K562 (cell line): Measurements from ENCODE around the gene E2F2. TPM values are rescaled to one million over a fixed set of nuclear protein-coding genes. Genes with fewer than 3 reads are reported as not detected.

Source experiments
- ATAC-seq: fragments of 200-7000 bp; cut with Tn5 transposase; 3 replicates; pipeline ENCODE4 v1.9.1; 2020; ENCODE audit warnings: moderate library complexity
- BruUV-seq: library from RNA; stranded (reverse); fragments of 400-500 nt; replicated peaks from 2 replicates; lab custom pipeline; 2021; lab: Mats Ljungman, UMichigan
- CTCF ChIA-PET: fragments of 300-600 bp; formaldehyde crosslinking; extraction: SDS; loops from one replicate; lab custom pipeline; 2021; ENCODE audit warnings: low intra/inter-chr PET ratio; lab: Yijun Ruan, JAX
- POLR2A ChIA-PET: fragments of 300-600, 350-650 bp; sonication (Branson Sonifier 250); formaldehyde crosslinking; extraction: SDS; loops from one replicate; lab custom pipeline; 2021; ENCODE audit warnings: antibody characterized with exemption, inconsistent platforms; lab: Yijun Ruan, JAX
- DNase-seq, 4 experiments: peaks; one replicate each; pipeline versions ENCODE4 v3.0.0 to v3.0.0-alpha.2; 2011 to 2018; ENCODE audit warnings: low spot score in 3 of 4, mixed read lengths in 3 of 4; ENCODE audit errors: extremely low read depth in 1 of 4
- FAIRE-seq: peaks from 2 replicates; lab custom pipeline; 2011; peaks lifted over from hg19 to GRCh38; lab: Jason Lieb, UNC
- H2AFZ ChIP-seq: 2 replicates; pipeline ENCODE4 v1.6.0; 2011; ENCODE audit warnings: low read depth, low read length, control low read depth, inconsistent platforms
- H3K27ac ChIP-seq: fragments of 200-600 bp; 3 replicates; pipeline ENCODE4 v1.8.0; 2011; ENCODE audit warnings: low read depth, mild to moderate bottlenecking, control low read depth, inconsistent platforms, low read length, moderate library complexity, mixed read lengths; ENCODE audit errors: extremely low read depth
- H3K27me3 ChIP-seq, 2 experiments: fragments of 300-600 bp in 1 of 2; 2 replicates in 1 of 2; 3 replicates in 1 of 2; pipeline versions ENCODE4 v1.6.0 to v1.8.0; 2011; ENCODE audit warnings: inconsistent platforms in 2 of 2, low read length in 2 of 2, mild to moderate bottlenecking in 1 of 2, mixed read lengths in 1 of 2, moderate library complexity in 1 of 2; ENCODE audit not compliant: control insufficient read depth in 2 of 2, insufficient read depth in 2 of 2
- H3K36me3 ChIP-seq: fragments of 300-600 bp; 3 replicates; pipeline ENCODE4 v1.8.0; 2011; ENCODE audit warnings: mild to moderate bottlenecking, low read length, inconsistent platforms; ENCODE audit not compliant: control insufficient read depth, insufficient read depth
- H3K4me1 ChIP-seq, 2 experiments: fragments of 200-600 bp in 1 of 2; replicated peaks in 1 of 2; 2 replicates in 1 of 2; 3 replicates in 1 of 2; pipeline versions ENCODE4 v1.5.1 to v1.8.0; 2011; ENCODE audit warnings: inconsistent platforms in 2 of 2, low read length in 2 of 2, mild to moderate bottlenecking in 1 of 2, mixed read lengths in 1 of 2, moderate library complexity in 1 of 2; ENCODE audit not compliant: control insufficient read depth in 2 of 2, insufficient read depth in 2 of 2
- H3K4me2 ChIP-seq: 2 replicates; pipeline ENCODE4 v1.6.1; 2011; ENCODE audit warnings: low read length, control low read depth, inconsistent platforms, mixed read lengths; ENCODE audit not compliant: insufficient read depth
- H3K4me3 ChIP-seq: fragments of 200-600 bp; sonication (generic), shearing (Covaris generic); 2 replicates; pipeline ENCODE4 v1.5.1; 2016; ENCODE audit warnings: control low read depth, inconsistent platforms
- H3K79me2 ChIP-seq: fragments of 200-600 bp; 3 replicates; pipeline ENCODE4 v1.8.0; 2011; ENCODE audit warnings: low read length, inconsistent platforms; ENCODE audit not compliant: control insufficient read depth, insufficient read depth
- H3K9ac ChIP-seq, 2 experiments: 2 replicates each; pipeline versions ENCODE4 v1.6.0 to v1.6.1; 2011; ENCODE audit warnings: low read depth in 2 of 2, low read length in 2 of 2, control low read depth in 1 of 2, inconsistent platforms in 1 of 2, mild to moderate bottlenecking in 1 of 2, mixed read lengths in 1 of 2; ENCODE audit not compliant: insufficient read depth in 1 of 2
- H3K9me1 ChIP-seq: one replicate; pipeline ENCODE4 v1.6.0; 2011; ENCODE audit warnings: inconsistent platforms, mild to moderate bottlenecking, low read length, moderate library complexity; ENCODE audit not compliant: control insufficient read depth, insufficient read depth
- H3K9me3 ChIP-seq: replicated peaks from 2 replicates; pipeline ENCODE4 v1.5.1; 2011; ENCODE audit warnings: low read depth, low read length, inconsistent platforms; ENCODE audit not compliant: control insufficient read depth, insufficient read depth
- H4K20me1 ChIP-seq: replicated peaks from 2 replicates; pipeline ENCODE4 v1.6.1; 2011; ENCODE audit warnings: low read length, inconsistent platforms, mixed read lengths; ENCODE audit not compliant: control insufficient read depth, insufficient read depth
- CEBPB ChIP-seq: fragments of 450-650 bp; IDR thresholded peaks from 2 replicates; pipeline ENCODE4 v1.6.1; 2016; ENCODE audit warnings: missing genetic modification characterization, missing compliant biosample characterization
- HOXB6 ChIP-seq: fragments of 250-450 bp; sonication (Bioruptor Pico); IDR thresholded peaks from 2 replicates; pipeline ENCODE4 v1.5.1; 2022; ENCODE audit warnings: mild to moderate bottlenecking, borderline replicate concordance
- KDM1A ChIP-seq, 2 experiments: fragments of 450-650 bp; IDR thresholded peaks; 2 replicates each; pipeline ENCODE4 v1.6.1; 2016; ENCODE audit warnings: mild to moderate bottlenecking in 2 of 2
- RBM25 ChIP-seq: fragments of 200-400 bp; formaldehyde crosslinking; IDR thresholded peaks from 2 replicates; pipeline ENCODE4 v1.6.1; 2018; ENCODE audit warnings: low read length, low read depth, moderate library complexity; ENCODE audit not compliant: severe bottlenecking
- RFX1 ChIP-seq: fragments of 450-650 bp; IDR thresholded peaks from 2 replicates; pipeline ENCODE4 v1.6.1; 2016; ENCODE audit warnings: mild to moderate bottlenecking, moderate library complexity
- TAF7 ChIP-seq: fragments of 450-650 bp; IDR thresholded peaks from 2 replicates; pipeline ENCODE4 v1.6.1; 2016; ENCODE audit warnings: missing genetic modification characterization, missing compliant biosample characterization
- TCF15 ChIP-seq: fragments of 250-450 bp; sonication (Bioruptor Pico); IDR thresholded peaks from 2 replicates; pipeline ENCODE4 v1.8.0; 2022; ENCODE audit warnings: moderate library complexity, mild to moderate bottlenecking, inconsistent platforms
- TCF7L2 ChIP-seq: fragments of 150-350 bp; IDR thresholded peaks from 2 replicates; pipeline ENCODE4 v1.6.1; 2016; ENCODE audit warnings: low read depth, mild to moderate bottlenecking, low read length, moderate library complexity
- ZNF316 ChIP-seq: fragments of 450-650 bp; IDR thresholded peaks from 2 replicates; pipeline ENCODE4 v1.6.1; 2016
- ZNF354B ChIP-seq: fragments of 250-450 bp; sonication (Bioruptor Pico); IDR thresholded peaks from 2 replicates; pipeline ENCODE4 v1.4.0; 2020
- ZNF740 ChIP-seq, 3 experiments: fragments of 200-800 bp in 1 of 3; sonication (Bioruptor generic) in 1 of 3; sonication (generic) in 1 of 3; formaldehyde crosslinking in 1 of 3; IDR thresholded peaks; 2 replicates each; pipeline versions ENCODE4 v1.6.1 to v1.8.0; 2016 to 2022; ENCODE audit warnings: mild to moderate bottlenecking in 2 of 3, missing compliant biosample characterization in 2 of 3, missing genetic modification characterization in 2 of 3, missing genetic modification reagents in 1 of 3
- ZNF79 ChIP-seq: fragments of 250-450 bp; sonication (Bioruptor Pico); IDR thresholded peaks from 2 replicates; pipeline ENCODE4 v1.4.0; 2020; ENCODE audit warnings: low read depth, mild to moderate bottlenecking, moderate library complexity
- WGBS: fragments of 100-300 bp; shearing (Covaris generic); methylation state at CpG from one replicate; pipeline ENCODE4 v1.1.6; 2016; ENCODE audit warnings: low coverage, mixed read lengths; ENCODE audit not compliant: insufficient coverage; ENCODE audit errors: missing lambda C conversion rate; 5-methylcytosine and 5-hydroxymethylcytosine counted together
- in situ Hi-C: fragments of 300-500 bp; cut with MboI; formaldehyde crosslinking; loops from 4 replicates; pipeline ENCODE4 v1.15.0; 2018; ENCODE audit warnings: inconsistent platforms, mixed read lengths
- intact Hi-C: fragments of 100-400 bp; cut with micrococcal nuclease; formaldehyde crosslinking; loops from 2 replicates; pipeline ENCODE4 v1.14.2; 2022
- polyA plus RNA-seq, 8 experiments: library from polyadenylated mRNA; depleted of rRNA in 4 of 8; stranded (reverse) in 5 of 8; unstranded in 3 of 8; fragments of >200 nt; fragmentation: Nextera tagmentation in 2 of 8; fragmentation: Illumina TruSeq in 1 of 8; extraction: Ambion mirVana in 2 of 8; extraction: Trizol in 1 of 8; gene quantifications; 2 replicates each; pipeline versions ENCODE4 v1.2.1 to v1.2.3, GENCODE V29; 2011 to 2014; ENCODE audit warnings: inconsistent platforms in 1 of 8, missing spikeins in 1 of 8
- total RNA-seq, 7 experiments: library from RNA; depleted of rRNA in 6 of 7; stranded (reverse); fragments of >200 nt in 6 of 7; fragmentation: Illumina TruSeq in 2 of 7; extraction: Trizol in 2 of 7; gene quantifications; 2 replicates each; pipeline versions ENCODE4 v1.2.1 to v1.2.3, GENCODE V29; 2011 to 2021; ENCODE audit warnings: low replicate concordance in 1 of 7

E2F2 gene
- total and polyA plus RNA-seq, 9 of the 15 experiments (the other 6 are each of a cell fraction or from before 2014, with no cell fraction given): 3.1 to 25.3 (median 11.4) TPM

- no peak overlapping the region; a peak in 1 of 4 replicates for H3K9ac ChIP-seq
- CTCF ChIA-PET: no interaction called here
- no peaks in the 10 kb centered on the region for H3K27me3 ChIP-seq
- H3K79me2 ChIP-seq: no peaks in the 10 kb centered on the region
- 96% methylated on average over 3 of the region's 3 CpGs for WGBS
- no peak overlapping the region for H2AFZ ChIP-seq
- H3K4me3 ChIP-seq: no peak overlapping the region
- DNase-seq (no peak), ATAC-seq (no peak), FAIRE-seq (no peak)
- no peaks in the 10 kb centered on the region for H3K9me1 ChIP-seq
- POLR2A ChIA-PET: interaction anchor here (0.6 to 2.3 kb wide), 9 partner anchors 8 to 225 kb away, joined by 3 to 11 read pairs (median 4); no protein-coding TSS in a partner anchor
- in situ Hi-C loops: no loop called here
- BruUV-seq: no TSS peak
- TF ChIP-seq ZNF740 (CRISPR knock-in tag; IDR thresholded peaks at IDR 0.05) (no peak), ZNF740 (tag; IDR thresholded peaks at IDR 0.05) (no peak), TCF15 (no peak), TAF7 (tag) (no peak), TCF7L2 (no peak), KDM1A (IDR thresholded peaks at IDR 0.05) (no peak), ZNF354B (CRISPR knock-in tag) (no peak), HOXB6 (CRISPR knock-in tag) (no peak), RFX1 (peak; percentile 41; the same call in 1 of the 2 replicates), ZNF79 (CRISPR knock-in tag) (peak; percentile 94), CEBPB (tag) (no peak), RBM25 (peak; percentile 19), ZNF316 (no peak)
- no peaks in the 10 kb centered on the region for H3K36me3 ChIP-seq
- intact Hi-C loops: no loop called here
- H4K20me1 ChIP-seq: 0 out of 2 replicates have a peak, but pooled peaks cover 5% of the 10 kb centered on the region
- H3K4me1 ChIP-seq: peaks cover 0 to 6% of the 10 kb centered on the region in 2 experiments; a peak in 2 of 5 replicates
- no peak overlapping the region for H3K4me2 ChIP-seq
- H3K27ac ChIP-seq: no peak overlapping the region
- no peaks in the 10 kb centered on the region for H3K9me3 ChIP-seq
Observed at GRCh38 chr1:23466423-23466989, 64.5 kb downstream of the E2F2 start.
